Measurements from ENCODE around the gene GPATCH4. TPM values are rescaled to one million over a fixed set of nuclear protein-coding genes. Genes with fewer than 3 reads are reported as not detected.
"Not testable (repeated sequence)": the region's sequence is repeated elsewhere in the genome, so short reads cannot be mapped to it uniquely, and the experiment has no call there.

Gene GPATCH4
- total RNA-seq, 1 experiment from 2014 or later, result 44.4 TPM

- no peak for DNase-seq (ENCODE audit: low read depth, low spot score)
- in situ Hi-C loops (cut with HindIII; ENCODE audit: low pct_unique_long_range_greater_than_20kb, low sequenced_read_pairs), result no loop called here
- no peaks in the 10 kb centered on the region for H3K27me3 ChIP-seq (ENCODE audit: control insufficient read depth, insufficient read depth, low read length)
- no TSS peak for BruUV-seq (replicated peaks)
- H3K4me3 ChIP-seq (ENCODE audit: low read depth in 2 of 2, low read length in 2 of 2), result no peak overlapping the region
- no peaks in the 10 kb centered on the region for H3K36me3 ChIP-seq (ENCODE audit: control insufficient read depth, insufficient read depth, low read length)
- no peak for TF ChIP-seq REST (IDR thresholded peaks at IDR 0.05; ENCODE audit: insufficient read depth in 1 of 2, low read depth in 2 of 2, low read length in 1 of 2)
- TF ChIP-seq CTCF (IDR thresholded peaks at IDR 0.05), result peak; percentile 85
- CTCF ChIA-PET, result interaction anchor here (0.6 to 1.8 kb wide), 10 partner anchors 8 to 229 kb away, joined by 3 to 11 read pairs (median 4); partner anchors contain the start of gene TTC24
- H3K27ac ChIP-seq (ENCODE audit: low read length), result no peak overlapping the region
- peak; percentile 91 for ATAC-seq
- POLR2A ChIA-PET, result no interaction called here
- intact Hi-C loops (cut with micrococcal nuclease; ENCODE audit: unreplicated experiment), result loop anchor here (1.0 to 10.0 kb wide), 3 partner anchors 24 to 226 kb away; no protein-coding TSS in a partner anchor
- 0 out of 2 replicates have a peak, but pooled peaks cover 5% of the 10 kb centered on the region for H3K4me1 ChIP-seq (ENCODE audit: control insufficient read depth, insufficient read depth, low read length)
- H3K9me3 ChIP-seq (ENCODE audit: control insufficient read depth, insufficient read depth, low read depth, low read length), result no peaks in the 10 kb centered on the region
These were observed 7.7 kb upstream of the GPATCH4 start for GRCh38 chr1:156608981-156609380.

GRCh38 chr1:156608036-156608674 is 6.9 kb upstream of the GPATCH4 start:
- H3K27ac ChIP-seq (ENCODE audit: low read length), result no peak overlapping the region
- ChIA-PET CTCF (interaction anchor here (0.6 to 1.8 kb wide), 9 partner anchors 9 to 222 kb away, joined by 3 to 7 read pairs (median 4); partner anchors contain the start of gene TTC24), POLR2A (no interaction called here)
- H3K4me3 ChIP-seq (ENCODE audit: low read depth in 2 of 2, low read length in 2 of 2), result no peak overlapping the region
- DNase-seq (ENCODE audit: low read depth, low spot score), result no peak
- ATAC-seq, result peak; percentile 93
- intact Hi-C loops (cut with micrococcal nuclease; ENCODE audit: unreplicated experiment) (loop anchor here (1.0 to 10.0 kb wide), 3 partner anchors 23 to 225 kb away; no protein-coding TSS in a partner anchor), in situ Hi-C loops (cut with HindIII; ENCODE audit: low pct_unique_long_range_greater_than_20kb, low sequenced_read_pairs) (no loop called here)
- no peaks in the 10 kb centered on the region for H3K36me3 ChIP-seq (ENCODE audit: control insufficient read depth, insufficient read depth, low read length)
- TF ChIP-seq SIN3A (IDR thresholded peaks at IDR 0.05; ENCODE audit: borderline replicate concordance, insufficient read depth, low read depth, low read length) (no peak), TCF7L2 (IDR thresholded peaks at IDR 0.05; ENCODE audit: low read depth, low read length) (no peak), CTCF (IDR thresholded peaks at IDR 0.05) (peak; percentile 90), POLR2AphosphoS5 (IDR thresholded peaks at IDR 0.05; ENCODE audit: low read depth, low read length) (no peak), REST (IDR thresholded peaks at IDR 0.05; ENCODE audit: insufficient read depth in 1 of 2, low read depth in 2 of 2, low read length in 1 of 2) (no peak)
- no peaks in the 10 kb centered on the region for H3K27me3 ChIP-seq (ENCODE audit: control insufficient read depth, insufficient read depth, low read length)
- no peaks in the 10 kb centered on the region for H3K9me3 ChIP-seq (ENCODE audit: control insufficient read depth, insufficient read depth, low read depth, low read length)
- 0 out of 2 replicates have a peak, but pooled peaks cover 5% of the 10 kb centered on the region for H3K4me1 ChIP-seq (ENCODE audit: control insufficient read depth, insufficient read depth, low read length)
- no TSS peak for BruUV-seq (replicated peaks)

GRCh38 chr1:156607344-156607743 is 6.1 kb upstream of the GPATCH4 start:
- H3K4me3 ChIP-seq (ENCODE audit: low read depth in 2 of 2, low read length in 2 of 2); H3K9me3 ChIP-seq (ENCODE audit: control insufficient read depth, insufficient read depth, low read depth, low read length); H3K27ac ChIP-seq (ENCODE audit: low read length); POLR2A ChIA-PET; ATAC-seq; H3K36me3 ChIP-seq (ENCODE audit: control insufficient read depth, insufficient read depth, low read length); CTCF ChIA-PET; in situ Hi-C loops (cut with HindIII; ENCODE audit: low pct_unique_long_range_greater_than_20kb, low sequenced_read_pairs); DNase-seq (ENCODE audit: low read depth, low spot score); H3K27me3 ChIP-seq (ENCODE audit: control insufficient read depth, insufficient read depth, low read length); BruUV-seq (replicated peaks); H3K4me1 ChIP-seq (ENCODE audit: control insufficient read depth, insufficient read depth, low read length): not testable (repeated sequence)
- intact Hi-C loops (cut with micrococcal nuclease; ENCODE audit: unreplicated experiment), result loop anchor here (10.0 kb wide), 1 partner anchor 153 kb away; no protein-coding TSS in a partner anchor

Measured in Panc1 (cell line).